GM21367 (cell line): ENCODE data around the gene SQOR.
A peak's percentile ranks its signal among the peaks of the same experiment; 100 is the strongest.
"Not testable (repeated sequence)": the region's sequence is repeated elsewhere in the genome, so short reads cannot be mapped to it uniquely, and the experiment has no call there.

Experiments used
- ATAC-seq: cut with Tn5 transposase; IDR thresholded peaks from one replicate; pipeline ENCODE4 v1.9.1; 2021; ENCODE audit not compliant: unreplicated experiment

SQOR gene

GRCh38 chr15:45630917-45631691 is 3.7 kb upstream of the SQOR start:
- ATAC-seq: no peak

- no peak for ATAC-seq
Measured at GRCh38 chr15:45631776-45632175, 3.1 kb upstream of the SQOR start.

GRCh38 chr15:45635191-45635638 is 386 bp downstream of the SQOR start:
- ATAC-seq: peak; percentile 37

GRCh38 chr15:45635763-45636292 is 999 bp downstream of the SQOR start:
- ATAC-seq: no peak

- no peak for ATAC-seq
Measured at GRCh38 chr15:45637141-45637540, 2.3 kb downstream of the SQOR start.

- peak; percentile 47 for ATAC-seq
Measured at GRCh38 chr15:45637552-45638033, 2.8 kb downstream of the SQOR start.

GRCh38 chr15:45640616-45641015 is 5.8 kb downstream of the SQOR start:
- ATAC-seq: no peak

GRCh38 chr15:45641374-45641781 is 6.5 kb downstream of the SQOR start:
- no peak for ATAC-seq

GRCh38 chr15:45641999-45642932 is 7.4 kb downstream of the SQOR start:
- ATAC-seq: no peak

GRCh38 chr15:45644437-45644836 is 9.6 kb downstream of the SQOR start:
- ATAC-seq: no peak

GRCh38 chr15:45645026-45645980 is 10.5 kb downstream of the SQOR start:
- ATAC-seq: no peak

- ATAC-seq: no peak
Measured at GRCh38 chr15:45646220-45646619, 11.4 kb downstream of the SQOR start.

- no peak for ATAC-seq
Measured at GRCh38 chr15:45647828-45648227, 13.0 kb downstream of the SQOR start.

- ATAC-seq: no peak
Measured at GRCh38 chr15:45648521-45649200, 13.8 kb downstream of the SQOR start.

GRCh38 chr15:45650007-45650406 is 15.2 kb downstream of the SQOR start:
- not testable (repeated sequence) for ATAC-seq

GRCh38 chr15:45650889-45651525 is 16.2 kb downstream of the SQOR start:
- ATAC-seq: no peak

- ATAC-seq: no peak
Measured at GRCh38 chr15:45653702-45654424, 19.0 kb downstream of the SQOR start.

- ATAC-seq: no peak
Measured at GRCh38 chr15:45654749-45655148, 19.9 kb downstream of the SQOR start.

- ATAC-seq: no peak
Measured at GRCh38 chr15:45657254-45657653, 22.4 kb downstream of the SQOR start.
